Central memory CD8-positive, alpha-beta T cell (primary cell): ENCODE measurements around the gene MALL.
"Not testable (repeated sequence)": the region's sequence is repeated elsewhere in the genome, so short reads cannot be mapped to it uniquely, and the experiment has no call there.

Source experiments
- ATAC-seq: fragments of 150-1000 bp; cut with Tn5 transposase; replicated peaks from 2 replicates; pipeline ENCODE4 v1.10.0; 2022; ENCODE audit warnings: mild to moderate bottlenecking, moderate FRiP score, moderate number of reproducible peaks; ENCODE audit not compliant: poor library complexity, severe bottlenecking; ENCODE audit errors: extremely low read depth
- DNase-seq, 2 donors: peaks; one replicate each; pipeline ENCODE4 v3.0.0; 2021; ENCODE audit warnings: low spot score in 2 of 2
- H3K27ac Mint-ChIP-seq: one replicate; pipeline ENCODE4 v1.8.0; 2022; ENCODE audit warnings: low read depth, mild to moderate bottlenecking, moderate library complexity, mixed read lengths
- H3K27me3 Mint-ChIP-seq: one replicate; pipeline ENCODE4 v1.8.0; 2022; ENCODE audit warnings: mixed read lengths
- H3K36me3 Mint-ChIP-seq: one replicate; pipeline ENCODE4 v1.8.0; 2022; ENCODE audit warnings: mild to moderate bottlenecking, moderate library complexity, mixed read lengths; ENCODE audit not compliant: insufficient read depth
- H3K4me1 Mint-ChIP-seq: one replicate; pipeline ENCODE4 v1.8.0; 2022; ENCODE audit warnings: mixed read lengths
- H3K4me3 Mint-ChIP-seq: one replicate; pipeline ENCODE4 v1.8.0; 2022; ENCODE audit warnings: mild to moderate bottlenecking, moderate library complexity, mixed read lengths
- H3K9me3 Mint-ChIP-seq: one replicate; pipeline ENCODE4 v1.8.0; 2022; ENCODE audit warnings: mixed read lengths

MALL gene

GRCh38 chr2:110115291-110116032 is at the start of gene MALL:
TSS of gene MALL (minus strand) at chr2:110115822. CDS start at chr2:110115792, 30 bp downstream.
- no peak within 1 kb of the TSS for H3K27ac Mint-ChIP-seq
- no peak within 1 kb of the TSS for H3K4me3 Mint-ChIP-seq
- no peaks in the 10 kb centered on the region for H3K4me1 Mint-ChIP-seq
- H3K36me3 Mint-ChIP-seq = no peaks in the 10 kb centered on the region
- ATAC-seq (no peak), DNase-seq (no peak)
- no peaks in the 10 kb centered on the region for H3K9me3 Mint-ChIP-seq
- H3K27me3 Mint-ChIP-seq = peaks cover 73% of the 10 kb centered on the region

GRCh38 chr2:110157153-110157793 is 41.7 kb upstream of the MALL start:
- DNase-seq = no peak
- no peak overlapping the region for H3K27ac Mint-ChIP-seq
- no peak for ATAC-seq
- H3K36me3 Mint-ChIP-seq = no peaks in the 10 kb centered on the region
- H3K9me3 Mint-ChIP-seq = peaks cover 8% of the 10 kb centered on the region
- H3K27me3 Mint-ChIP-seq = peaks cover 4% of the 10 kb centered on the region
- H3K4me1 Mint-ChIP-seq = peaks cover 6% of the 10 kb centered on the region
- no peak overlapping the region for H3K4me3 Mint-ChIP-seq

DNA sequence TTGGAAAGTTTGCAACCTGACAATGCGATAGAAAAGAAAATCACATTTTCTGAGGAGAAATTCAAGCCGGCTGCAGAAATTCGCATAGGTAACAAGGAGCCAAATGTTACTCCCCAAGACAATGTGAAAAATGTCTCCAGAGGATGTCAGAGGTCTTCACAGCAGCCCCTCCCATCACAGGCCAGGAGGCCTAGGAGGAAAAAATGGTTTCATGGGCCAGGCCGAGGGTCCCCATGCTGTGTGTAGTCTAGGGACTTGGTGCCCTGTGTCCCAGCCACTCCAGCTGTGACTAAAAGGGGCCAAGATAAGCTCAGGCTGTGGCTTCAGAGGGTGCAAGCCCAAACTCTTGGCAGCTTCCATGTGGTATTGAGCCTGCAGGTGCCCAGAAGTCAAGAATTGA is 39.2 kb upstream of the MALL start:
- not testable (repeated sequence) for ATAC-seq, H3K36me3 Mint-ChIP-seq, H3K4me1 Mint-ChIP-seq, H3K9me3 Mint-ChIP-seq, H3K27ac Mint-ChIP-seq, DNase-seq, H3K4me3 Mint-ChIP-seq, H3K27me3 Mint-ChIP-seq

- not testable (repeated sequence) for H3K4me1 Mint-ChIP-seq, H3K36me3 Mint-ChIP-seq, H3K9me3 Mint-ChIP-seq, H3K4me3 Mint-ChIP-seq, H3K27me3 Mint-ChIP-seq, H3K27ac Mint-ChIP-seq, ATAC-seq, DNase-seq
Observed at GRCh38 chr2:110154188-110154587, 38.6 kb upstream of the MALL start.

- Mint-ChIP-seq H3K27ac (no peak overlapping the region), H3K36me3 (no peaks in the 10 kb centered on the region), H3K4me1 (peaks cover 6% of the 10 kb centered on the region), H3K4me3 (no peak overlapping the region), H3K9me3 (peaks cover 8% of the 10 kb centered on the region), H3K27me3 (peaks cover 16% of the 10 kb centered on the region)
- ATAC-seq = no peak
- DNase-seq = no peak
Observed at GRCh38 chr2:110153416-110153815, 37.8 kb upstream of the MALL start.

- Mint-ChIP-seq H3K9me3 (peaks cover 12% of the 10 kb centered on the region), H3K27me3 (peaks cover 20% of the 10 kb centered on the region), H3K4me3 (no peak overlapping the region), H3K27ac (no peak overlapping the region), H3K4me1 (peaks cover 6% of the 10 kb centered on the region), H3K36me3 (peaks cover 2% of the 10 kb centered on the region)
- ATAC-seq (no peak), DNase-seq (no peak)
Observed at GRCh38 chr2:110152943-110153342, 37.3 kb upstream of the MALL start.

DNA sequence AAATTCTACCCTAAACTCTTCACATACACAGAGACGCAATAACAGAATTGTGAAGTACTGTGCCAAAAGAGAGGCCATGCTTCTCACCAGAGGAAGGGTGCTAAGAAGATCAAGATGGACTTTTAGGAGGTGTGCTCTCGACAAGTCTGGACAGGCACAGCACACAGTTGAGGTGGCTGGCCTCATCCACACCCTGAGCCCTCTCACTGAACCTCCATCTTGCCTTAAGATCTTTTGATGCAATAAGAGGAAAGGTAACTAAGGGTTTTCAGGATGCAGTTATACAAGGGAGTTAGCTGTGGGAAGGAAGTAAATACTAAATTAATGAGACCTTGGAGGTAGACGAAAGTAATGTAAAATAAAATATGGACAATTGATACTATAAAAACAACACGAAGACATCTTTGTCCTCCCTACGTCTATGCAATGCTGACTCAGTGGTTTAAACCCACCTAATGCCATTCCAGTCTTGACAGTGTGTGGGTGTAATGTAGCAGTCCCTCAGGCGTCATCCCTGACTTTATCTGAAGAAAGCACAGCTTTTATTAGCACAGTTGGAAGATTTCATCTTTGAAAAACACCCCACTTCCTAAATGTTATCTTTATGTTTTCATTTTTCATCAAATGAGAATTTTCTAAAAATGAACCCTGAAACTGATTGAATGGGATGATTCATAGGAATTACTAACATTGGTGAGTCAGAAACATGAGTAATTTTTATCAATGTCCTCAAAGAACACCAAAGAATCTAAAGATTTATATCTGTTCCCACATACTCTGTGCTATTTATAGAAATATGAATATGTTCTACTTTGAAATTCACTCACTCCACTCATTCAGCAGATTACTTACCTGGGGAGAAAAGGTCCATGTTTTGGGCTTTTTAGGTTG is 34.0 kb upstream of the MALL start:
- Mint-ChIP-seq H3K36me3 (peaks cover 2% of the 10 kb centered on the region), H3K9me3 (peaks cover 13% of the 10 kb centered on the region), H3K27me3 (peaks cover 48% of the 10 kb centered on the region), H3K4me1 (no peaks in the 10 kb centered on the region), H3K27ac (no peak overlapping the region), H3K4me3 (no peak overlapping the region)
- ATAC-seq = no peak
- no peak for DNase-seq

GRCh38 chr2:110146945-110147332 is 31.3 kb upstream of the MALL start:
- DNase-seq (no peak), ATAC-seq (no peak)
- Mint-ChIP-seq H3K9me3 (peaks cover 5% of the 10 kb centered on the region), H3K4me1 (no peaks in the 10 kb centered on the region), H3K27ac (no peak overlapping the region), H3K4me3 (no peak overlapping the region), H3K27me3 (peaks cover 53% of the 10 kb centered on the region), H3K36me3 (peaks cover 2% of the 10 kb centered on the region)

DNA sequence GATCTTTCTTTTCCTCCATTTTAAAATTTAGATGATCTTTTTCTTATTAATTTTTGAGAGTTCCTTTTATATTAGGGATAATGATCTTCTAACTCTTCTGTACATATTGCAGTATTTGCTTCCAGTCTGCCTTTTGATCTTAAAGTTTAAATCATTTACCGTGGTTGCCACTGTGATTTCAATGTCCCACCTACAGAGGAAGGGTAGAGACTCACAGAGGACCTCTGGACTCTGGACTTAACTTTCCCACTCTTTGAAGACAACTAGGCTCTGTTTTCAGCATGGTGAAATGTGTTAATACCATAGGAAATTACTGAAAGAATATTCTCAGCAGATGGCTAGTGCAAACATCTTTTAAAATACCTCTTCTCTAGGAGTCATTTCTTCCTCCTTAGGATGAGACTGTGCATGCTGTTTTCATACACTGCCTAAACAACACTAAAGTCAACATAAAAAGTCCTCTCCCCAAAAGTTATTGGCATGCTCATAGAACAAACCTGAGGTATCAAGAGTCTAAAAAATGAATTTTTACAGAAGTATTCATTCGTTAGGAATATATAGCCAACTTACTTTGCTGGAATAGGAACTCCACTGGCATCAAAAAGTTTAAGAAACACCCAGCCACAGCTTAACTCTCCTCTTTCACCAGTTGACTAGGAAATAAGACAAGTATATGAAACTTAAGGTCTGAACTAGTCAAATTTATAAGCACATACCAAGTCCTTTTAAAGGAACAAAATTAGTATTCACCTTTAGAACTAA is 30.7 kb upstream of the MALL start:
- peaks cover 2% of the 10 kb centered on the region for H3K36me3 Mint-ChIP-seq
- H3K4me1 Mint-ChIP-seq = no peaks in the 10 kb centered on the region
- peaks cover 5% of the 10 kb centered on the region for H3K9me3 Mint-ChIP-seq
- no peak overlapping the region for H3K27ac Mint-ChIP-seq
- DNase-seq (no peak), ATAC-seq (no peak)
- no peak overlapping the region for H3K4me3 Mint-ChIP-seq
- H3K27me3 Mint-ChIP-seq = peaks cover 53% of the 10 kb centered on the region

- H3K4me3 Mint-ChIP-seq = no peak overlapping the region
- DNase-seq (no peak), ATAC-seq (no peak)
- H3K9me3 Mint-ChIP-seq = peaks cover 5% of the 10 kb centered on the region
- H3K27ac Mint-ChIP-seq = no peak overlapping the region
- H3K4me1 Mint-ChIP-seq = no peaks in the 10 kb centered on the region
- peaks cover 2% of the 10 kb centered on the region for H3K36me3 Mint-ChIP-seq
- H3K27me3 Mint-ChIP-seq = peaks cover 44% of the 10 kb centered on the region
Observed at GRCh38 chr2:110143982-110144381, 28.4 kb upstream of the MALL start.

DNA sequence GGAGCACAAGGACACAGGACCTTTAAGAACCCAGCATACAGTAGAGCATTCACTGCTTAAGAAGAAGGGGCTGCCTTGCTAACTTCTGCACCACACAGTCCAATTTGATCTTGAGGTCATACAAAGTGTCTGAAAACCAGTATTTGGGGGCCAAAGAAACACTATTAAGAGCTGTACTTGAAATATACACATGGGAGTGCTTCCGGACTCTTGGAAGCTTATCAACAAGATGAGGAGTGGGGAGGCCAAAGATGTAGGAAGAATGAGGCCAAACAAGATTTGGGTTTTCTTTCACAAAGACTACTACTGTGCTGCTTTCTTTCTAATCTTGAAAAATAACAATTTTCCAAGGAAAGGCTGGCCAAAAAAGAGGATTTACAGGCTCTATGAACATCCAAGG is 24.8 kb upstream of the MALL start:
- no peaks in the 10 kb centered on the region for H3K36me3 Mint-ChIP-seq
- H3K4me3 Mint-ChIP-seq = no peak overlapping the region
- H3K9me3 Mint-ChIP-seq = no peaks in the 10 kb centered on the region
- ATAC-seq = no peak
- H3K27ac Mint-ChIP-seq = no peak overlapping the region
- peaks cover 9% of the 10 kb centered on the region for H3K27me3 Mint-ChIP-seq
- H3K4me1 Mint-ChIP-seq = no peaks in the 10 kb centered on the region
- DNase-seq = no peak

GRCh38 chr2:110134025-110134424 is 18.4 kb upstream of the MALL start:
- Mint-ChIP-seq H3K27me3 (peaks cover 31% of the 10 kb centered on the region), H3K9me3 (no peaks in the 10 kb centered on the region), H3K36me3 (no peaks in the 10 kb centered on the region), H3K27ac (no peak overlapping the region), H3K4me3 (no peak overlapping the region), H3K4me1 (no peaks in the 10 kb centered on the region)
- DNase-seq = no peak
- no peak for ATAC-seq
